OCI-LY1 (cell line): ENCODE results near the gene EHMT2.

ENCODE experiments used
- H2AFZ ChIP-seq: fragments of 200-600 bp; sonication (generic), shearing (Covaris generic); 2 replicates; pipeline ENCODE4 v1.6.0; 2014; ENCODE audit warnings: antibody characterized with exemption, mild to moderate bottlenecking, low read length
- H3F3A ChIP-seq: fragments of 200-600 bp; sonication (generic), shearing (Covaris generic); 2 replicates; pipeline ENCODE4 v1.6.0; 2014; ENCODE audit warnings: mild to moderate bottlenecking, antibody characterized with exemption, low read length, moderate library complexity; ENCODE audit not compliant: insufficient read depth
- H3K27ac ChIP-seq: fragments of 200-600 bp; sonication (generic); 2 replicates; pipeline ENCODE4 v1.5.1; 2014; ENCODE audit warnings: low read length, mixed run types, mild to moderate bottlenecking, low read depth; ENCODE audit not compliant: poor library complexity, severe bottlenecking
- H3K27me3 ChIP-seq: fragments of 200-600 bp; sonication (generic); 2 replicates; pipeline ENCODE4 v1.6.0; 2014; ENCODE audit warnings: antibody characterized with exemption, mild to moderate bottlenecking, low read length, moderate library complexity; ENCODE audit not compliant: insufficient read depth
- H3K36me3 ChIP-seq: fragments of 200-600 bp; sonication (generic); 2 replicates; pipeline ENCODE4 v1.6.1; 2014; ENCODE audit warnings: mild to moderate bottlenecking, antibody characterized with exemption, low read length, moderate library complexity, mixed read lengths; ENCODE audit not compliant: insufficient read depth
- H3K4me1 ChIP-seq: fragments of 200-600 bp; sonication (generic); 2 replicates; pipeline ENCODE4 v1.5.1; 2014; ENCODE audit warnings: mild to moderate bottlenecking, low read length, moderate library complexity; ENCODE audit not compliant: insufficient read depth, severe bottlenecking
- H3K4me2 ChIP-seq: fragments of 200-600 bp; sonication (generic), shearing (Covaris generic); 2 replicates; pipeline ENCODE4 v1.6.1; 2014; ENCODE audit warnings: low read length
- H3K4me3 ChIP-seq: fragments of 200-600 bp; sonication (generic); 2 replicates; pipeline ENCODE4 v1.5.1; 2014; ENCODE audit warnings: low read length, low read depth, mild to moderate bottlenecking, mixed read lengths; ENCODE audit not compliant: poor library complexity, severe bottlenecking
- H3K79me2 ChIP-seq: fragments of 200-600 bp; shearing (Covaris generic); 2 replicates; pipeline ENCODE4 v1.6.1; 2016; ENCODE audit warnings: mixed run types, low read length, mixed read lengths; ENCODE audit not compliant: insufficient read depth
- H3K9ac ChIP-seq: fragments of 200-600 bp; sonication (generic), shearing (Covaris generic); 2 replicates; pipeline ENCODE4 v1.6.1; 2014; ENCODE audit warnings: mild to moderate bottlenecking, low read length, mixed read lengths
- H3K9me2 ChIP-seq: fragments of 200-600 bp; sonication (generic), shearing (Covaris generic); 2 replicates; pipeline ENCODE4 v1.6.1; 2014; ENCODE audit warnings: low read depth, mild to moderate bottlenecking, low read length, mixed read lengths
- H3K9me3 ChIP-seq: fragments of 200-600 bp; shearing (Covaris generic); 2 replicates; pipeline ENCODE4 v1.6.1; 2014; ENCODE audit warnings: low read length, mixed read lengths
- H4K20me1 ChIP-seq: fragments of 200-600 bp; sonication (generic), shearing (Covaris generic); 2 replicates; pipeline ENCODE4 v1.6.0; 2016; ENCODE audit warnings: mild to moderate bottlenecking, low read length; ENCODE audit not compliant: insufficient read depth
- EZH2 ChIP-seq: fragments of 200-600 bp; sonication (generic), shearing (Covaris generic); IDR thresholded peaks from 2 replicates; pipeline ENCODE4 v1.8.0; 2017; ENCODE audit warnings: borderline replicate concordance, mixed run types, mild to moderate bottlenecking, antibody characterized with exemption, low read length, moderate library complexity, mixed read lengths
- TF ChIP-seq, protein P1 (sequence below): fragments of 200-600 bp; sonication (generic), shearing (Covaris generic); IDR thresholded peaks from 2 replicates; pipeline ENCODE4 v1.5.1; 2017; ENCODE audit warnings: mild to moderate bottlenecking, antibody characterized with exemption, low read length, moderate library complexity, mixed read lengths

Gene EHMT2

GRCh38 chr6:31876357-31876756 is 21.1 kb downstream of the EHMT2 start:
- TF ChIP-seq EZH2 = no peak
- TF ChIP-seq, protein P1, sequence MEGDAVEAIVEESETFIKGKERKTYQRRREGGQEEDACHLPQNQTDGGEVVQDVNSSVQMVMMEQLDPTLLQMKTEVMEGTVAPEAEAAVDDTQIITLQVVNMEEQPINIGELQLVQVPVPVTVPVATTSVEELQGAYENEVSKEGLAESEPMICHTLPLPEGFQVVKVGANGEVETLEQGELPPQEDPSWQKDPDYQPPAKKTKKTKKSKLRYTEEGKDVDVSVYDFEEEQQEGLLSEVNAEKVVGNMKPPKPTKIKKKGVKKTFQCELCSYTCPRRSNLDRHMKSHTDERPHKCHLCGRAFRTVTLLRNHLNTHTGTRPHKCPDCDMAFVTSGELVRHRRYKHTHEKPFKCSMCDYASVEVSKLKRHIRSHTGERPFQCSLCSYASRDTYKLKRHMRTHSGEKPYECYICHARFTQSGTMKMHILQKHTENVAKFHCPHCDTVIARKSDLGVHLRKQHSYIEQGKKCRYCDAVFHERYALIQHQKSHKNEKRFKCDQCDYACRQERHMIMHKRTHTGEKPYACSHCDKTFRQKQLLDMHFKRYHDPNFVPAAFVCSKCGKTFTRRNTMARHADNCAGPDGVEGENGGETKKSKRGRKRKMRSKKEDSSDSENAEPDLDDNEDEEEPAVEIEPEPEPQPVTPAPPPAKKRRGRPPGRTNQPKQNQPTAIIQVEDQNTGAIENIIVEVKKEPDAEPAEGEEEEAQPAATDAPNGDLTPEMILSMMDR = no peak

GRCh38 chr6:31875877-31876276 is 21.6 kb downstream of the EHMT2 start:
- no peaks in the 10 kb centered on the region for H3K4me1 ChIP-seq

More at GRCh38 chr6:31876357-31876756, 21.1 kb downstream of the EHMT2 start:
- H2AFZ ChIP-seq = no peak overlapping the region
- no peak overlapping the region for H3K27ac ChIP-seq
- no peak overlapping the region for H3K4me2 ChIP-seq
- H3K9me2 ChIP-seq = no peaks in the 10 kb centered on the region
- no peak overlapping the region for H3K4me3 ChIP-seq
- H3K4me1 ChIP-seq = no peaks in the 10 kb centered on the region
- no peaks in the 10 kb centered on the region for H3F3A ChIP-seq
- no peaks in the 10 kb centered on the region for H3K9me3 ChIP-seq
- no peaks in the 10 kb centered on the region for H4K20me1 ChIP-seq
- no peaks in the 10 kb centered on the region for H3K79me2 ChIP-seq
- H3K9ac ChIP-seq = no peak overlapping the region
- peaks cover 20% of the 10 kb centered on the region for H3K36me3 ChIP-seq
- H3K27me3 ChIP-seq = no peaks in the 10 kb centered on the region

DNA sequence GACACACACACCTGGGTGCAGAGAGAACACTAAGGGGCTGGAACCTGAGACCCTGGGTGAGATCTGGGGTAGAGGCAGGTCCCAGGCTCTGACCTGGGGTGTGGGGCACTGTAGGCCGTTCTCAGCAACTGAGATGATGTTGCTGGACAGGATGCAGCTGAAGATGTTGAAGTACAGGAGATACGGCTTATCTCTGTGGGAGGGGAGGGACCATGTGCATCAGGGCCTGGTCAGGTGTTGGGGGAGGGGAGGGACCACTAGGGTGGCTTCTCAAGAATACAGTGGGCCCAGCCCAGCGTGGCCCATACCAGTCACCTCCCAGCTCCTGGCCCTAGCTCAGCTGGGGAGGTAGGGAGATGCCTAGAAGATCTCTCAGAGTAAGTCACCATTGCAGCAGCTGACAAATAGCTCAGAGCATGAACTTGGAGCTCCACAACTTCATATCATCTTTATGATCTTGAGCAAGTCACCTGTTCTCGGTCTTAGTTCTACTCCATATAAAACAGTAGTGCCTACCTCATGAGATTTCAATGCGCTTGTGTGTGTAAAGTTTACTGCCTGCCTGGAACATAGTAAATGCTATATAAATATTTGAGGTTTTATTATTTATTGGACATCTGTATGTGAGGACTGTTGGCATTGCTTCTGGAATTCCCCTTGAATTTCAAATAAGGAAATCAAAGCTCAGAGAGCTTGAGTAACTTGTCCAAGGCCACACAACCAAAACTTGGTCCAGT is 22.5 kb downstream of the EHMT2 start:
- H3K4me3 ChIP-seq = no peak overlapping the region
- no peak overlapping the region for H3K9ac ChIP-seq
- H3K9me2 ChIP-seq = no peaks in the 10 kb centered on the region
- H3K9me3 ChIP-seq = no peaks in the 10 kb centered on the region
- no peak overlapping the region for H3K27ac ChIP-seq
- H4K20me1 ChIP-seq = no peaks in the 10 kb centered on the region
- peaks cover 6% of the 10 kb centered on the region for H3K36me3 ChIP-seq
- H2AFZ ChIP-seq = no peak overlapping the region
- no peaks in the 10 kb centered on the region for H3K79me2 ChIP-seq
- H3K4me2 ChIP-seq = no peak overlapping the region
- H3K27me3 ChIP-seq = no peaks in the 10 kb centered on the region
- no peak for TF ChIP-seq EZH2
- TF ChIP-seq, protein P1 = no peak
- H3F3A ChIP-seq = no peaks in the 10 kb centered on the region
- no peaks in the 10 kb centered on the region for H3K4me1 ChIP-seq

More at GRCh38 chr6:31875877-31876276, 21.6 kb downstream of the EHMT2 start:
- Histone ChIP-seq H3K9me3 (no peaks in the 10 kb centered on the region), H3K4me3 (no peak overlapping the region), H4K20me1 (no peaks in the 10 kb centered on the region), H2AFZ (no peak overlapping the region), H3K79me2 (no peaks in the 10 kb centered on the region), H3F3A (no peaks in the 10 kb centered on the region), H3K27me3 (no peaks in the 10 kb centered on the region), H3K9me2 (no peaks in the 10 kb centered on the region), H3K27ac (no peak overlapping the region), H3K9ac (no peak overlapping the region), H3K4me2 (no peak overlapping the region), H3K36me3 (peaks cover 15% of the 10 kb centered on the region)
- TF ChIP-seq EZH2 = no peak
- TF ChIP-seq, protein P1 = no peak
